ENCODE results near the gene ATG4C.

The ATG4C gene

GRCh38 chr1:62882201-62883104 lies 98.5 kb downstream of the ATG4C start:
- TF ChIP-seq, protein P1, sequence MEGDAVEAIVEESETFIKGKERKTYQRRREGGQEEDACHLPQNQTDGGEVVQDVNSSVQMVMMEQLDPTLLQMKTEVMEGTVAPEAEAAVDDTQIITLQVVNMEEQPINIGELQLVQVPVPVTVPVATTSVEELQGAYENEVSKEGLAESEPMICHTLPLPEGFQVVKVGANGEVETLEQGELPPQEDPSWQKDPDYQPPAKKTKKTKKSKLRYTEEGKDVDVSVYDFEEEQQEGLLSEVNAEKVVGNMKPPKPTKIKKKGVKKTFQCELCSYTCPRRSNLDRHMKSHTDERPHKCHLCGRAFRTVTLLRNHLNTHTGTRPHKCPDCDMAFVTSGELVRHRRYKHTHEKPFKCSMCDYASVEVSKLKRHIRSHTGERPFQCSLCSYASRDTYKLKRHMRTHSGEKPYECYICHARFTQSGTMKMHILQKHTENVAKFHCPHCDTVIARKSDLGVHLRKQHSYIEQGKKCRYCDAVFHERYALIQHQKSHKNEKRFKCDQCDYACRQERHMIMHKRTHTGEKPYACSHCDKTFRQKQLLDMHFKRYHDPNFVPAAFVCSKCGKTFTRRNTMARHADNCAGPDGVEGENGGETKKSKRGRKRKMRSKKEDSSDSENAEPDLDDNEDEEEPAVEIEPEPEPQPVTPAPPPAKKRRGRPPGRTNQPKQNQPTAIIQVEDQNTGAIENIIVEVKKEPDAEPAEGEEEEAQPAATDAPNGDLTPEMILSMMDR (IDR thresholded peaks at IDR 0.05; ENCODE audit: insufficient read depth, low read depth, low read length, missing control alignments), result no peak
- DNase-seq (ENCODE audit: low read depth), result peak; percentile 42
- no peak overlapping the region for H3K4me3 ChIP-seq (ENCODE audit: low read length)

DNA sequence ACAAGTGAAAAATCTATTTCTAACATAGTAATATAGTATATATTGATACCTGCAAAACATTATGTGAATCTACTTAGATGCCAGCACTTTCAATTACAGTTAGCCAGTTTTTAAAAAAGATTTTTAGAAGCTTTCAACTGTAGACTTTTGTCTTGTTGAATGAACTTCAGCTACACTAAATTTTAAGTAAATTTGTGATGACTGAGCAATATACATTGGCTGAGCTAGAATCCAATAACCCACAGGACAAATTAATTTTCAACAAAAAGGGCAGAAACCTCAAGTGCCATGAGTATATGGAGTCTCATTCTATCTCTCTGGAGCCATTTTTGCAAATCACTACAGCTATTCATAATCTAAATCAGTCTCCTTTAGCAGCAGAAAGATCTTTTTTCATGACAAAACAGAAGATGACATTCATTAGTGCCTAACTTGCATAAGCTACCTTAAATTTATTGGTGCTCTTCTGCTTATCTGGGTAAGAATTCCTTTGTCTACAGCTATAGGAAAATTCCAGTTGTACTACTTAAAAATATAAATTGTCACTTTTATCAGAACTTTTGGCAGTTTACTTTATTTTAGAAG lies 100.3 kb downstream of the ATG4C start:
- DNase-seq (ENCODE audit: low read depth), result no peak
- TF ChIP-seq, protein P1 (IDR thresholded peaks at IDR 0.05; ENCODE audit: insufficient read depth, low read depth, low read length, missing control alignments), result no peak
- no peak overlapping the region for H3K4me3 ChIP-seq (ENCODE audit: low read length)

DNA sequence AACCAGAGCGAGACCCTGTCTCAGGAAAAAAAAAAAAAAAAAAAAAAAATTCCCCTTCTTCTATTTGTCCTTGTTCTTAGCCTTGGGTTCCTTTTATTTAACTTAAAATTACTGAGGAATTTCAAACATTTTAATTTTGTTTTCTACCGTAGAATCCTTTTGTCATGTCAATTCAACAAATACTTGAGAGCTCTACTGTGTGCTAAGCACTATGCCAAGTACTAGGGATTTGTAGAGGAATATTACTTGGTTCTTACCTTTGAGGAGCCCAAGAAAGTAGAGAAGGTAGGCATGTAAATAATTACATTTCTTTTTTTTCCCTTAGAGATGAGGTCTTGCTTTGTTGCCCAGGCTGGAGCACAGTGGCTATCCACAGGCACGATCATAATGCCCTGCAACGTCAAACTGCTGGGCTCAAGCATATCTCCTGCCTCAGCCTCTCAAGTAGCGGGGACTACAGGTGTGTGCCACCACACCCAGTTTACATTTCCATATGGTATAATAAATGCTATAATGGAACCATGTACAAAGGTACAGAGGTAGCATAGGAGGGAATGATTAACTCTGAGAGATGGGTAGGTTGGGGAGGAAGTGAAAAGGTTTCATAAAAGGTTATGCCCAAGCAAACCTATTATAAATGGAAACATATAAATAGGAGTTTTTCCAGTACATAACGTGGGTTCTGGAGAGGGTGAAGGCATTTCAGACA lies 104.0 kb downstream of the ATG4C start:
- no peak overlapping the region for H3K4me3 ChIP-seq (ENCODE audit: low read length)
- DNase-seq (ENCODE audit: low read depth), result no peak
- TF ChIP-seq, protein P1 (IDR thresholded peaks at IDR 0.05; ENCODE audit: insufficient read depth, low read depth, low read length, missing control alignments), result no peak

- DNase-seq (ENCODE audit: low read depth), result peak; percentile 64
- H3K4me3 ChIP-seq (ENCODE audit: low read length), result no peak overlapping the region
- TF ChIP-seq, protein P1 (IDR thresholded peaks at IDR 0.05; ENCODE audit: insufficient read depth, low read depth, low read length, missing control alignments), result no peak
These were observed 108.1 kb downstream of the ATG4C start for GRCh38 chr1:62891956-62892562.

GRCh38 chr1:62897788-62898187 lies 113.9 kb downstream of the ATG4C start:
- no peak overlapping the region for H3K4me3 ChIP-seq (ENCODE audit: low read length)
- TF ChIP-seq, protein P1 (IDR thresholded peaks at IDR 0.05; ENCODE audit: insufficient read depth, low read depth, low read length, missing control alignments), result no peak
- DNase-seq (ENCODE audit: low read depth), result no peak

GRCh38 chr1:62900566-62900965 lies 116.6 kb downstream of the ATG4C start:
- TF ChIP-seq, protein P1 (IDR thresholded peaks at IDR 0.05; ENCODE audit: insufficient read depth, low read depth, low read length, missing control alignments), result no peak
- DNase-seq (ENCODE audit: low read depth), result no peak
- no peak overlapping the region for H3K4me3 ChIP-seq (ENCODE audit: low read length)
